Hepatocyte (in vitro differentiated cells): Measurements from ENCODE around the gene ZNF423.

ENCODE experiments used
- EZH2 ChIP-seq: fragments of 200-600 bp; sonication (generic); IDR thresholded peaks from 2 replicates; pipeline ENCODE4 v1.6.1; 2016; ENCODE audit warnings: antibody characterized with exemption, mild to moderate bottlenecking, borderline replicate concordance
- EZH2phosphoT487 ChIP-seq: fragments of 200-600 bp; sonication (generic); IDR thresholded peaks from one replicate; pipeline ENCODE4 v1.6.1; 2018; ENCODE audit warnings: antibody characterized with exemption, mild to moderate bottlenecking, low read depth, moderate library complexity; ENCODE audit not compliant: unreplicated experiment, severe bottlenecking
- TF ChIP-seq, protein P1 (sequence below): fragments of 200-600 bp; sonication (generic); IDR thresholded peaks from 2 replicates; pipeline ENCODE4 v1.5.1; 2016; ENCODE audit warnings: antibody characterized with exemption, mild to moderate bottlenecking; ENCODE audit not compliant: poor library complexity

DNA sequence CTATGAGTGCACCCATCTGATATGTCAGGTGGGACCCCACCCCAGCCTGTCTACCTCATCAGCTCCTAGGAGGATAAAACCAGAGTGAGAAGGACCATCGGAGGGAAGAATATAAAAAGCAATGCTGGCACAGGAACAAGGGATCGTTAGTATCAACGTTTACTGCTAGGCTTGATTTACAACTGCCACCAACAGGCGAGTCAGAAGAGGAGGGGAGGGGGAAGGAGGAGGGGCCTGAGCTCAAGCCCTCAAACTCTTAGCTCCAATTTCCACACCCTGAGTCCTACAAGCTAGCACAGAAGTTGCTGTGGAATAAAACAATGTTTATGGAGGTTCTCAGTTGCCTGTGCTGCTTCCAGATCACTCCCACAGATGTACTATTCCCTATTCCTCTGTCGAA, 247.8 kb downstream of the ZNF423 start:
- TF ChIP-seq, protein P1, sequence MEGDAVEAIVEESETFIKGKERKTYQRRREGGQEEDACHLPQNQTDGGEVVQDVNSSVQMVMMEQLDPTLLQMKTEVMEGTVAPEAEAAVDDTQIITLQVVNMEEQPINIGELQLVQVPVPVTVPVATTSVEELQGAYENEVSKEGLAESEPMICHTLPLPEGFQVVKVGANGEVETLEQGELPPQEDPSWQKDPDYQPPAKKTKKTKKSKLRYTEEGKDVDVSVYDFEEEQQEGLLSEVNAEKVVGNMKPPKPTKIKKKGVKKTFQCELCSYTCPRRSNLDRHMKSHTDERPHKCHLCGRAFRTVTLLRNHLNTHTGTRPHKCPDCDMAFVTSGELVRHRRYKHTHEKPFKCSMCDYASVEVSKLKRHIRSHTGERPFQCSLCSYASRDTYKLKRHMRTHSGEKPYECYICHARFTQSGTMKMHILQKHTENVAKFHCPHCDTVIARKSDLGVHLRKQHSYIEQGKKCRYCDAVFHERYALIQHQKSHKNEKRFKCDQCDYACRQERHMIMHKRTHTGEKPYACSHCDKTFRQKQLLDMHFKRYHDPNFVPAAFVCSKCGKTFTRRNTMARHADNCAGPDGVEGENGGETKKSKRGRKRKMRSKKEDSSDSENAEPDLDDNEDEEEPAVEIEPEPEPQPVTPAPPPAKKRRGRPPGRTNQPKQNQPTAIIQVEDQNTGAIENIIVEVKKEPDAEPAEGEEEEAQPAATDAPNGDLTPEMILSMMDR: no peak
- TF ChIP-seq EZH2phosphoT487: no peak
- TF ChIP-seq EZH2: no peak
